PC-9 (cell line): Measurements from ENCODE around the gene SH3RF1.

ENCODE experiments used
- CTCF ChIP-seq: fragments of 200-600 bp; sonication (generic); conservative IDR thresholded peaks from 2 replicates; pipeline ENCODE4 v1.6.1; 2017; ENCODE audit warnings: mixed run types, antibody characterized with exemption, mild to moderate bottlenecking, moderate library complexity
- EZH2 ChIP-seq: fragments of 200-600 bp; sonication (generic); IDR thresholded peaks from 2 replicates; pipeline ENCODE4 v1.8.0; 2017; ENCODE audit warnings: antibody characterized with exemption, low read depth

DNA sequence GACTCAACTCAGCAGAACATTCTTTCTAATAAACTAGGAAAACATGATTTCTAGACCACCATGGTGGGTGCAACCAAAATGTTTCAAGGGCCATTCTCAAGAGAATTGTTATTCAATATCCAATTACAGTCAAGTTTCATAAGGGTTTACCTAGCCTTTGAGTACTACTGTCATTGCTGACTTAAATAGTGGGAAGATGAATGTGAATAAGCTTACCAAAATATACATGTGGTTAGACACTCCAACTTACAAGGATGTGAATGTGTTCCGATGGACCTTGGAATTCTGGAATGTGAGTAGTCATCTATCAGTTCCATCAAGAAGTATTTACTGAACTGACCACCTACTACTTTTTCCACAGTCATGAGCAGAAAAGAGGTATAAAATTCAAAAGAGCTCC is 16.9 kb downstream of the SH3RF1 start:
- no peak for TF ChIP-seq EZH2
- no peak for TF ChIP-seq CTCF
